Lower leg skin (tissue), 4 donors: ENCODE measurements around the gene MDFIC. TPM values are rescaled to one million over a fixed set of nuclear protein-coding genes. Genes with fewer than 3 reads are reported as not detected.

Experiments
- DNase-seq, 2 donors: peaks; one replicate each; pipeline ENCODE4 v3.0.0-alpha.2; 2019; ENCODE audit warnings: low spot score in 2 of 2
- H3K4me3 ChIP-seq: fragments of 200-600 bp; sonication (generic); 2 replicates; pipeline ENCODE4 v1.5.1; 2017; ENCODE audit warnings: mild to moderate bottlenecking, low read depth; ENCODE audit not compliant: poor library complexity, severe bottlenecking
- CTCF ChIP-seq, 3 donors: fragments of 450-650 bp; IDR thresholded peaks; one replicate each; pipeline ENCODE4 v1.5.1; 2016; ENCODE audit warnings: antibody characterized with exemption in 3 of 3, mild to moderate bottlenecking in 3 of 3, moderate library complexity in 2 of 3
- POLR2A ChIP-seq, 2 donors: fragments of 450-650 bp; IDR thresholded peaks; one replicate each; pipeline ENCODE4 v1.6.1; 2016 to 2017; ENCODE audit warnings: antibody characterized with exemption in 2 of 2, mild to moderate bottlenecking in 1 of 2, moderate library complexity in 1 of 2
- WGBS, 2 donors: methylation state at CpG; one replicate each; pipeline ENCODE4 v1.1.5; 2018; 5-methylcytosine and 5-hydroxymethylcytosine counted together
- intact Hi-C: fragments of 100-400 bp; cut with DNase I; formaldehyde crosslinking; loops from one replicate; pipeline ENCODE4 v1.15.0; 2023; ENCODE audit warnings: low total_unique reads
- total RNA-seq, 4 donors: library from RNA; depleted of rRNA; stranded (reverse); fragments of >200 nt; gene quantifications; one replicate each; pipeline ENCODE4 v1.1.0, GENCODE V29; 2016

MDFIC gene
- total RNA-seq, 4 donors from 2014 or later, result 27.0 to 58.5 (median 38.9) TPM

GRCh38 chr7:114910787-114911186 lies 11.1 kb upstream of the MDFIC start:
- no peak overlapping the region for H3K4me3 ChIP-seq
- intact Hi-C loops, result no loop called here
- WGBS, 2 donors, result 58 to 62% methylated on average over 2 of the region's 2 CpGs
- no peak for DNase-seq
- TF ChIP-seq CTCF (IDR thresholded peaks at IDR 0.05) (no peak), POLR2A (IDR thresholded peaks at IDR 0.05) (no peak)

- TF ChIP-seq CTCF (IDR thresholded peaks at IDR 0.05), result no peak
- no peak for DNase-seq
- intact Hi-C loops, result no loop called here
- no peak overlapping the region for H3K4me3 ChIP-seq
- 63 to 65% methylated on average over 4 of the region's 4 CpGs for WGBS, 2 donors
These were observed 10.5 kb upstream of the MDFIC start for GRCh38 chr7:114911411-114911810.

GRCh38 chr7:114916261-114916892 lies 5.5 kb upstream of the MDFIC start:
- no peak overlapping the region for H3K4me3 ChIP-seq
- DNase-seq, result no peak
- WGBS, 2 donors, result 88% methylated on average over 6 of the region's 6 CpGs
- intact Hi-C loops, result no loop called here
- TF ChIP-seq POLR2A (IDR thresholded peaks at IDR 0.05), result no peak
- no peak for TF ChIP-seq CTCF (IDR thresholded peaks at IDR 0.05)

- WGBS, 2 donors, result 45 to 53% methylated on average over 4 of the region's 4 CpGs
- intact Hi-C loops, result no loop called here
- H3K4me3 ChIP-seq, result no peak overlapping the region
- DNase-seq, result no peak
- no peak for TF ChIP-seq CTCF (IDR thresholded peaks at IDR 0.05)
- no peak for TF ChIP-seq POLR2A (IDR thresholded peaks at IDR 0.05)
These were observed 4.6 kb upstream of the MDFIC start for GRCh38 chr7:114917211-114917839.

GRCh38 chr7:114919587-114919986 lies 2.3 kb upstream of the MDFIC start:
- no peak for TF ChIP-seq POLR2A (IDR thresholded peaks at IDR 0.05)
- DNase-seq, result no peak
- 83 to 86% methylated on average over 3 of the region's 3 CpGs for WGBS, 2 donors
- H3K4me3 ChIP-seq, result no peak overlapping the region
- intact Hi-C loops, result no loop called here

- TF ChIP-seq CTCF (IDR thresholded peaks at IDR 0.05) (no peak), POLR2A (IDR thresholded peaks at IDR 0.05) (no peak)
- intact Hi-C loops, result no loop called here
- peak overlapping the region; percentile 84 for H3K4me3 ChIP-seq
- no peak for DNase-seq
- 52 to 62% methylated on average over 15 of the region's 15 CpGs for WGBS, 2 donors
These were observed 266 bp upstream of the MDFIC start for GRCh38 chr7:114921631-114922025.
